Activated CD8-positive, alpha-beta T cell treated with anti-CD3 and anti-CD28 coated beads, Interleukin-2, amount 10 ng/mL, durations not matched to agents 7 days and 5 days (primary cell): ENCODE results near the gene TRIM65. TPM values are rescaled to one million over a fixed set of nuclear protein-coding genes. Genes with fewer than 3 reads are reported as not detected.

Experiments
- ATAC-seq: fragments of 150-1000 bp; cut with Tn5 transposase; one replicate; pipeline ENCODE4 v1.10.0; 2021; ENCODE audit warnings: moderate library complexity
- CTCF ChIA-PET: fragments of 350-600 bp; sonication (Branson Sonifier 250); formaldehyde crosslinking; loops from one replicate; lab custom pipeline; 2021; ENCODE audit warnings: antibody characterized with exemption; lab: Charles Lee
- POLR2A ChIA-PET: fragments of 350-600 bp; sonication (Branson Sonifier 250); formaldehyde crosslinking; loops from one replicate; lab custom pipeline; 2021; ENCODE audit warnings: antibody characterized with exemption; lab: Charles Lee
- DNase-seq: peaks from one replicate; pipeline ENCODE4 v3.0.0-alpha.2; 2020
- H3K27ac Mint-ChIP-seq: one replicate; pipeline ENCODE4 v1.8.0; 2021; ENCODE audit warnings: mild to moderate bottlenecking, mixed read lengths
- H3K27me3 Mint-ChIP-seq: one replicate; pipeline ENCODE4 v1.8.0; 2021; ENCODE audit warnings: low read depth, mixed read lengths
- H3K36me3 Mint-ChIP-seq: one replicate; pipeline ENCODE4 v1.8.0; 2021; ENCODE audit warnings: low read depth, mixed read lengths
- H3K4me1 Mint-ChIP-seq: one replicate; pipeline ENCODE4 v1.8.0; 2021; ENCODE audit warnings: low read depth, mixed read lengths
- H3K4me3 Mint-ChIP-seq: one replicate; pipeline ENCODE4 v1.8.0; 2021; ENCODE audit warnings: mild to moderate bottlenecking, mixed read lengths
- H3K9me3 Mint-ChIP-seq: one replicate; pipeline ENCODE4 v1.8.0; 2022; ENCODE audit warnings: mixed read lengths; ENCODE audit not compliant: insufficient read depth
- total RNA-seq, 2 experiments: library from RNA; stranded (reverse); gene quantifications; one replicate each; pipeline ENCODE4 v1.2.3, GENCODE V29; 2021

TRIM65 gene
- total RNA-seq, 2 experiments from 2014 or later: 35.8 to 37.3 TPM

GRCh38 chr17:75843577-75844529 lies 52.9 kb downstream of the TRIM65 start, which contains the start of gene UNC13D:
Gene UNC13D, minus strand, starts transcription at chr17:75844404. Its CDS starts 67 bp downstream, at chr17:75844337.
- Mint-ChIP-seq H3K27me3 (no peaks in the 10 kb centered on the region), H3K36me3 (peaks cover 50% of the 10 kb centered on the region), H3K4me1 (peaks cover 38% of the 10 kb centered on the region), H3K9me3 (no peaks in the 10 kb centered on the region), H3K4me3 (peak within 1 kb of the TSS; percentile 91), H3K27ac (peak within 1 kb of the TSS; percentile 97)
- DNase-seq (peak; percentile 79), ATAC-seq (peak; percentile 75)
- POLR2A ChIA-PET: interaction anchor here (0.5 to 5.5 kb wide), 16 partner anchors 10 to 1136 kb away, joined by 3 to 66 read pairs (median 4); partner anchors contain the start of genes UNK and WBP2
- CTCF ChIA-PET: interaction anchor here (0.6 to 4.8 kb wide), 21 partner anchors 11 to 211 kb away, joined by 3 to 49 read pairs (median 3); partner anchors contain the start of genes GALK1, SMIM5 and WBP2

- Mint-ChIP-seq H3K27me3 (no peaks in the 10 kb centered on the region), H3K4me3 (peak overlapping the region; percentile 91), H3K27ac (peak overlapping the region; percentile 97), H3K36me3 (peaks cover 51% of the 10 kb centered on the region), H3K4me1 (peaks cover 30% of the 10 kb centered on the region), H3K9me3 (no peaks in the 10 kb centered on the region)
- POLR2A ChIA-PET: interaction anchor here (0.5 to 5.5 kb wide), 14 partner anchors 10 to 1137 kb away, joined by 3 to 66 read pairs (median 4); partner anchors contain the start of genes UNK and WBP2
- DNase-seq: peak; percentile 55
- CTCF ChIA-PET: interaction anchor here (0.6 to 4.8 kb wide), 13 partner anchors 12 to 210 kb away, joined by 3 to 49 read pairs (median 4); partner anchors contain the start of genes SMIM5 and WBP2
- ATAC-seq: peak; percentile 41
These were observed 53.7 kb downstream of the TRIM65 start for GRCh38 chr17:75842963-75843576.

GRCh38 chr17:75842411-75842810 lies 54.3 kb downstream of the TRIM65 start:
- CTCF ChIA-PET: interaction anchor here (0.7 to 3.7 kb wide), 5 partner anchors 16 to 92 kb away, joined by 3 to 21 read pairs (median 4); no protein-coding TSS in a partner anchor
- ATAC-seq (no peak), DNase-seq (no peak)
- POLR2A ChIA-PET: interaction anchor here (0.6 to 5.5 kb wide), 5 partner anchors 9 to 58 kb away, joined by 3 to 66 read pairs (median 8); partner anchors contain the start of genes UNK and WBP2
- Mint-ChIP-seq H3K27ac (peak overlapping the region; percentile 97), H3K4me3 (peak overlapping the region; percentile 91), H3K27me3 (no peaks in the 10 kb centered on the region), H3K4me1 (peaks cover 31% of the 10 kb centered on the region), H3K9me3 (no peaks in the 10 kb centered on the region), H3K36me3 (peaks cover 53% of the 10 kb centered on the region)

- DNase-seq (no peak), ATAC-seq (no peak)
- Mint-ChIP-seq H3K36me3 (peaks cover 46% of the 10 kb centered on the region), H3K4me3 (peak overlapping the region; percentile 38), H3K4me1 (peaks cover 31% of the 10 kb centered on the region), H3K27me3 (no peaks in the 10 kb centered on the region), H3K9me3 (no peaks in the 10 kb centered on the region), H3K27ac (peak overlapping the region; percentile 52)
- CTCF ChIA-PET: no interaction called here
- POLR2A ChIA-PET: interaction anchor here (3.2 kb wide), 1 partner anchor 14 kb away, joined by 11 read pairs; the partner anchor contains the start of gene WBP2
These were observed 56.0 kb downstream of the TRIM65 start for GRCh38 chr17:75840799-75841164.

DNA sequence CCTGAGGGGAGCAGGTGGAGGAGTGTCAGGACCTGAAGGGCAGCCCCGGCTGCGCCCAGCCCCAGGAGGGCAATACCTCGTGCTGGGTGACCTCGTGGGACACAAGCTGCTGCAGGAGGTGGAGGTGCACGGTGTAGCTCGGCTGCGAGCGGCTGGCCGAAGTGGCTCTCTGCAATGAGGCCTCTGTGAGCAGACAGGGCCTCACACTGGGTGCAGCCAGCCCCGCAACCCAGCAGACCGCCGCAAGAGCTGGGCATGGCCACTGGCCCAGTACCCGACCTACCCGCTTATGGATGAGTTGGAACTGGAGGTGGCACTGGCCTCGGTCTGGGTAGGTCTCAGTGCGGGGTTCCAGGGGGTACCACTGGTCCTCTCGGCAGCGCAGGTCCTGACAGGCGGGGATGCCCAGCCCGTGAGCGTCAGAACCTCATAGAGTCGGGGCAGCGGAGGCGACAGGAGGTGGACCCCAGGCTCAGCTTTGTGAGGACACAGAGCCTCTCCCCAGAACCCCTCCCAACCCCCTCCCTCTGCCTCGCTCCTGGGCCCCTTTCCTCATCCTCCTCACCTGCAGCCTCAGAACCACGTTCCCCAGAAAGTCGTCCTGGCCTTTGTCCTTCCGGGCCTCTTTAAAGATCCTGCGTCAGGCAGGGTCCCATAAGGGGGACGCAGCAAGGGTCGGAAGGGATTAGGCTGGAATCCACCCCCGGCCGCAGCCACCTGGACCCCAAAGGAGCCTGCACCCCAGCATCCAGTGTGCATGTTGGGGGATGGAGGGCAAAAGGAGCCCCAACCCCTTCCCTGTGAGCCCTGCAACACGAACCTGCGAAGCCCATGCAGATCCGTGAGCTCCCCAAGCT lies 56.6 kb downstream of the TRIM65 start:
- ChIA-PET CTCF (interaction anchor here (0.8 kb wide), 1 partner anchor 8 kb away, joined by 3 read pairs; no protein-coding TSS in a partner anchor), POLR2A (interaction anchor here (3.2 kb wide), 1 partner anchor 15 kb away, joined by 11 read pairs; the partner anchor contains the start of gene WBP2)
- Mint-ChIP-seq H3K27me3 (no peaks in the 10 kb centered on the region), H3K27ac (no peak overlapping the region), H3K4me3 (no peak overlapping the region), H3K36me3 (peaks cover 44% of the 10 kb centered on the region), H3K9me3 (no peaks in the 10 kb centered on the region), H3K4me1 (peaks cover 28% of the 10 kb centered on the region)
- ATAC-seq (no peak), DNase-seq (no peak)

Other genes starting within 250 kb of the TRIM65 start
- 10 to 100 TPM; 37.6 to 43.9 TPM for gene RECQL5, start 229.8 kb downstream of the TRIM65 start, total RNA-seq
- gene SAP30BP, start 229.6 kb downstream of the TRIM65 start, total RNA-seq: 10 to 100 TPM; 88.7 to 93.7 TPM
- gene ITGB4, start 175.5 kb downstream of the TRIM65 start, total RNA-seq: 1 to 10 TPM in 1 of 2 experiments, under 1 TPM in 1; 0.89 to 2.0 TPM
- gene GALK1, start 131.8 kb downstream of the TRIM65 start, total RNA-seq: 10 to 100 TPM; 52.2 to 56.9 TPM
- gene UNK, start 112.1 kb downstream of the TRIM65 start, total RNA-seq: 10 to 100 TPM; 30.2 to 31.0 TPM
- 100 to 1,000 TPM; 234 to 249 TPM for gene UNC13D, start 52.5 kb downstream of the TRIM65 start, total RNA-seq
- gene WBP2, start 41.6 kb downstream of the TRIM65 start, total RNA-seq: 10 to 100 TPM; 64.3 to 68.6 TPM
- gene TRIM47, start 18.4 kb downstream of the TRIM65 start, total RNA-seq: 10 to 100 TPM; 31.4 to 36.8 TPM
- gene MRPL38, start 7.9 kb upstream of the TRIM65 start, total RNA-seq: 100 to 1,000 TPM in 1 of 2 experiments, 10 to 100 TPM in 1; 89.0 to 113 TPM
- 10 to 100 TPM; 23.4 to 24.5 TPM for gene FBF1, start 44.1 kb upstream of the TRIM65 start, total RNA-seq
- 10 to 100 TPM; 30.3 to 32.2 TPM for gene ACOX1, start 82.2 kb upstream of the TRIM65 start, total RNA-seq
- 10 to 100 TPM; 16.8 to 21.0 TPM for gene TEN1, start 82.3 kb upstream of the TRIM65 start, total RNA-seq
- gene CDK3, start 103.9 kb upstream of the TRIM65 start, total RNA-seq: 1 to 10 TPM; 6.4 to 7.3 TPM
- gene EVPL, start 130.4 kb upstream of the TRIM65 start, total RNA-seq: under 1 TPM; 0.34 to 0.47 TPM
- gene SRP68, start 175.6 kb upstream of the TRIM65 start, total RNA-seq: 10 to 100 TPM; 85.1 to 86.0 TPM
- gene GALR2, start 177.8 kb upstream of the TRIM65 start, total RNA-seq: under 1 TPM in 1 of 2 experiments, not detected in 1; 0.18 TPM
- under 1 TPM; 0.18 to 0.34 TPM for gene ZACN, start 182.2 kb upstream of the TRIM65 start, total RNA-seq
- gene EXOC7, start 206.8 kb upstream of the TRIM65 start, total RNA-seq: 100 to 1,000 TPM; 126 to 129 TPM
- gene FOXJ1, start 244.3 kb upstream of the TRIM65 start, total RNA-seq: 1 to 10 TPM; 8.7 to 9.1 TPM